Measurements from ENCODE around the gene SLC25A10. TPM values are rescaled to one million over a fixed set of nuclear protein-coding genes. Genes with fewer than 3 reads are reported as not detected.
"Not testable (repeated sequence)": the region's sequence is repeated elsewhere in the genome, so short reads cannot be mapped to it uniquely, and the experiment has no call there.

SLC25A10 gene
- total and polyA plus RNA-seq, 7 experiments from 2014 or later: 3.4 to 27.4 (median 5.2) TPM

GRCh38 chr17:81667754-81668153, 44.3 kb upstream of the SLC25A10 start:
- Histone ChIP-seq H3K27me3 (ENCODE audit: control insufficient read depth in 2 of 2, insufficient read depth in 2 of 2, low read length in 2 of 2) (no peaks in the 10 kb centered on the region), H3K27ac (ENCODE audit: low read depth, low read length) (no peak overlapping the region), H3K9me3 (ENCODE audit: control insufficient read depth in 2 of 3, low read length in 3 of 3) (no peaks in the 10 kb centered on the region), H3K36me3 (ENCODE audit: control insufficient read depth in 2 of 3, insufficient read depth in 3 of 3, low read length in 3 of 3) (peaks cover 4 to 53% (median 15%) of the 10 kb centered on the region in 3 experiments), H3K4me1 (ENCODE audit: control insufficient read depth in 2 of 2, insufficient read depth in 2 of 2, low read length in 2 of 2) (peaks cover 25 to 42% of the 10 kb centered on the region in 2 donors), H3K4me3 (ENCODE audit: low read length) (peak overlapping the region; percentile 13)
- intact Hi-C loops (cut with micrococcal nuclease): loop anchor here (2.0 to 5.0 kb wide), 5 partner anchors 15 to 195 kb away; partner anchors contain the start of genes ACTG1 (in 1 of the 2), ARL16 (in 1 of the 2), FAAP100 (in 1 of the 2) and MRPL12 (in 1 of the 2)
- Mint-ChIP-seq H3K27me3 (no peaks in the 10 kb centered on the region), H3K4me1 (peaks cover 17 to 50% (median 39%) of the 10 kb centered on the region in 7 donors), H3K36me3 (peaks cover 0 to 26% (median 9%) of the 10 kb centered on the region in 5 donors), H3K4me3 (peak overlapping the region; percentile 63 to 97 (median 90)), H3K9me3 (peaks cover 0 to 2% (median 0%) of the 10 kb centered on the region in 11 donors), H3K27ac (peak overlapping the region in 7 of 9 donors; percentile 26 to 87 (median 59))
- ATAC-seq: no peak
- ChIA-PET POLR2A (interaction anchor here (0.7 to 3.0 kb wide), 4 partner anchors 16 to 39 kb away, joined by 3 to 26 read pairs (median 6); partner anchors contain the start of genes ARL16 and HGS), CTCF (no interaction called here)
- no peak for DNase-seq

- ChIA-PET CTCF (interaction anchor here (0.6 kb wide), 1 partner anchor 245 kb away, joined by 3 read pairs; no protein-coding TSS in a partner anchor), POLR2A (no interaction called here)
- peaks cover 0 to 2% (median 0%) of the 10 kb centered on the region in 11 donors for H3K9me3 Mint-ChIP-seq
- H3K4me1 Mint-ChIP-seq: peaks cover 9 to 22% (median 19%) of the 10 kb centered on the region in 7 donors
- DNase-seq: no peak
- Histone ChIP-seq H3K36me3 (ENCODE audit: control insufficient read depth in 2 of 3, insufficient read depth in 3 of 3, low read length in 3 of 3) (peaks cover 4 to 53% (median 16%) of the 10 kb centered on the region in 3 experiments), H3K4me3 (ENCODE audit: low read length) (no peak overlapping the region), H3K4me1 (ENCODE audit: control insufficient read depth in 2 of 2, insufficient read depth in 2 of 2, low read length in 2 of 2) (peaks cover 5 to 12% of the 10 kb centered on the region in 2 donors), H3K27ac (ENCODE audit: low read depth, low read length) (no peak overlapping the region), H3K27me3 (ENCODE audit: control insufficient read depth in 2 of 2, insufficient read depth in 2 of 2, low read length in 2 of 2) (no peaks in the 10 kb centered on the region), H3K9me3 (ENCODE audit: control insufficient read depth in 2 of 3, low read length in 3 of 3) (no peaks in the 10 kb centered on the region)
- no peak overlapping the region for H3K4me3 Mint-ChIP-seq
- ATAC-seq: no peak
- no peaks in the 10 kb centered on the region for H3K27me3 Mint-ChIP-seq
- H3K27ac Mint-ChIP-seq: no peak overlapping the region
- peaks cover 0 to 15% (median 6%) of the 10 kb centered on the region in 5 donors for H3K36me3 Mint-ChIP-seq
- intact Hi-C loops (cut with micrococcal nuclease): no loop called here
Observed at GRCh38 chr17:81672504-81672903, 39.6 kb upstream of the SLC25A10 start.

- no peaks in the 10 kb centered on the region for H3K27me3 ChIP-seq (ENCODE audit: control insufficient read depth in 2 of 2, insufficient read depth in 2 of 2, low read length in 2 of 2)
- H3K27ac ChIP-seq (ENCODE audit: low read depth, low read length): no peak overlapping the region
- H3K4me3 ChIP-seq (ENCODE audit: low read length): no peak overlapping the region
- peaks cover 4 to 53% (median 16%) of the 10 kb centered on the region in 3 experiments for H3K36me3 ChIP-seq (ENCODE audit: control insufficient read depth in 2 of 3, insufficient read depth in 3 of 3, low read length in 3 of 3)
- ChIA-PET CTCF (interaction anchor here (0.6 kb wide), 1 partner anchor 244 kb away, joined by 3 read pairs; no protein-coding TSS in a partner anchor), POLR2A (interaction anchor here (1.1 kb wide), 1 partner anchor 11 kb away, joined by 3 read pairs; the partner anchor contains the start of genes ARL16 and HGS)
- Mint-ChIP-seq H3K36me3 (peaks cover 0 to 11% (median 5%) of the 10 kb centered on the region in 5 donors), H3K9me3 (peaks cover 0 to 2% (median 0%) of the 10 kb centered on the region in 11 donors), H3K27me3 (no peaks in the 10 kb centered on the region), H3K27ac (no peak overlapping the region), H3K4me3 (no peak overlapping the region), H3K4me1 (peaks cover 4 to 18% (median 15%) of the 10 kb centered on the region in 7 donors)
- H3K9me3 ChIP-seq (ENCODE audit: control insufficient read depth in 2 of 3, low read length in 3 of 3): no peaks in the 10 kb centered on the region
- H3K4me1 ChIP-seq (ENCODE audit: control insufficient read depth in 2 of 2, insufficient read depth in 2 of 2, low read length in 2 of 2): peaks cover under 1 to 8% of the 10 kb centered on the region in 2 donors
- no peak for ATAC-seq
- no peak for DNase-seq
- intact Hi-C loops (cut with micrococcal nuclease): no loop called here
Observed at GRCh38 chr17:81672954-81673353, 39.1 kb upstream of the SLC25A10 start.

GRCh38 chr17:81673561-81674258, 38.4 kb upstream of the SLC25A10 start:
- no peak for DNase-seq
- intact Hi-C loops (cut with micrococcal nuclease): no loop called here
- CTCF ChIA-PET: no interaction called here
- Histone ChIP-seq H3K27me3 (ENCODE audit: control insufficient read depth in 2 of 2, insufficient read depth in 2 of 2, low read length in 2 of 2) (no peaks in the 10 kb centered on the region), H3K9me3 (ENCODE audit: control insufficient read depth in 2 of 3, low read length in 3 of 3) (no peaks in the 10 kb centered on the region), H3K4me3 (ENCODE audit: low read length) (no peak overlapping the region), H3K27ac (ENCODE audit: low read depth, low read length) (no peak overlapping the region), H3K4me1 (ENCODE audit: control insufficient read depth in 2 of 2, insufficient read depth in 2 of 2, low read length in 2 of 2) (peaks cover 0 to under 1% of the 10 kb centered on the region in 2 donors), H3K36me3 (ENCODE audit: control insufficient read depth in 2 of 3, insufficient read depth in 3 of 3, low read length in 3 of 3) (peaks cover 4 to 53% (median 16%) of the 10 kb centered on the region in 3 experiments)
- peaks cover 0 to 2% (median 0%) of the 10 kb centered on the region in 11 donors for H3K9me3 Mint-ChIP-seq
- H3K4me3 Mint-ChIP-seq: no peak overlapping the region
- POLR2A ChIA-PET: interaction anchor here (1.1 kb wide), 1 partner anchor 10 kb away, joined by 3 read pairs; the partner anchor contains the start of genes ARL16 and HGS
- H3K4me1 Mint-ChIP-seq: peaks cover 0 to 11% (median 9%) of the 10 kb centered on the region in 7 donors
- H3K27ac Mint-ChIP-seq: no peak overlapping the region
- H3K36me3 Mint-ChIP-seq: peaks cover 0 to 9% (median 0%) of the 10 kb centered on the region in 5 donors
- H3K27me3 Mint-ChIP-seq: no peaks in the 10 kb centered on the region
- ATAC-seq: no peak

- H3K27me3 Mint-ChIP-seq; H3K4me3 ChIP-seq (ENCODE audit: low read length); H3K27me3 ChIP-seq (ENCODE audit: control insufficient read depth in 2 of 2, insufficient read depth in 2 of 2, low read length in 2 of 2); intact Hi-C loops (cut with micrococcal nuclease); H3K4me1 ChIP-seq (ENCODE audit: control insufficient read depth in 2 of 2, insufficient read depth in 2 of 2, low read length in 2 of 2); H3K9me3 ChIP-seq (ENCODE audit: control insufficient read depth in 2 of 3, low read length in 3 of 3); ATAC-seq; H3K27ac Mint-ChIP-seq; H3K9me3 Mint-ChIP-seq; CTCF ChIA-PET; H3K27ac ChIP-seq (ENCODE audit: low read depth, low read length); H3K36me3 Mint-ChIP-seq; H3K4me3 Mint-ChIP-seq: not testable (repeated sequence)
- DNase-seq: peak in 4 of 9 donors; percentile 19 to 37 (median 29)
- POLR2A ChIA-PET: interaction anchor here (0.8 to 2.3 kb wide), 3 partner anchors 9 to 26 kb away, joined by 3 to 7 read pairs (median 5); no protein-coding TSS in a partner anchor
- peaks cover 0 to 39% (median 11%) of the 10 kb centered on the region in 3 experiments for H3K36me3 ChIP-seq (ENCODE audit: control insufficient read depth in 2 of 3, insufficient read depth in 3 of 3, low read length in 3 of 3)
- peaks cover 0 to 12% (median 6%) of the 10 kb centered on the region in 7 donors for H3K4me1 Mint-ChIP-seq
Observed at GRCh38 chr17:81675515-81676221, 36.4 kb upstream of the SLC25A10 start.

GRCh38 chr17:81676906-81677305, 35.2 kb upstream of the SLC25A10 start:
- H3K4me1 ChIP-seq (ENCODE audit: control insufficient read depth in 2 of 2, insufficient read depth in 2 of 2, low read length in 2 of 2): no peaks in the 10 kb centered on the region
- Mint-ChIP-seq H3K36me3 (peaks cover 0 to 4% (median 3%) of the 10 kb centered on the region in 5 donors), H3K4me3 (no peak overlapping the region), H3K27ac (no peak overlapping the region), H3K9me3 (no peaks in the 10 kb centered on the region), H3K27me3 (no peaks in the 10 kb centered on the region), H3K4me1 (peaks cover 0 to 12% (median 9%) of the 10 kb centered on the region in 7 donors)
- no peak overlapping the region for H3K27ac ChIP-seq (ENCODE audit: low read depth, low read length)
- H3K36me3 ChIP-seq (ENCODE audit: control insufficient read depth in 2 of 3, insufficient read depth in 3 of 3, low read length in 3 of 3): peaks cover 0 to 29% (median 8%) of the 10 kb centered on the region in 3 experiments
- ChIA-PET CTCF (interaction anchor here (0.6 kb wide), 1 partner anchor 974 kb away, joined by 3 read pairs; no protein-coding TSS in a partner anchor), POLR2A (interaction anchor here (2.3 kb wide), 1 partner anchor 12 kb away, joined by 5 read pairs; no protein-coding TSS in a partner anchor)
- H3K4me3 ChIP-seq (ENCODE audit: low read length): no peak overlapping the region
- DNase-seq: no peak
- no peak for ATAC-seq
- H3K27me3 ChIP-seq (ENCODE audit: control insufficient read depth in 2 of 2, insufficient read depth in 2 of 2, low read length in 2 of 2): no peaks in the 10 kb centered on the region
- intact Hi-C loops (cut with micrococcal nuclease): no loop called here
- no peaks in the 10 kb centered on the region for H3K9me3 ChIP-seq (ENCODE audit: control insufficient read depth in 2 of 3, low read length in 3 of 3)

Measured in naive thymus-derived CD4-positive, alpha-beta T cell (primary cell).